ENCODE results near the gene GABRB1.

Gene GABRB1

DNA sequence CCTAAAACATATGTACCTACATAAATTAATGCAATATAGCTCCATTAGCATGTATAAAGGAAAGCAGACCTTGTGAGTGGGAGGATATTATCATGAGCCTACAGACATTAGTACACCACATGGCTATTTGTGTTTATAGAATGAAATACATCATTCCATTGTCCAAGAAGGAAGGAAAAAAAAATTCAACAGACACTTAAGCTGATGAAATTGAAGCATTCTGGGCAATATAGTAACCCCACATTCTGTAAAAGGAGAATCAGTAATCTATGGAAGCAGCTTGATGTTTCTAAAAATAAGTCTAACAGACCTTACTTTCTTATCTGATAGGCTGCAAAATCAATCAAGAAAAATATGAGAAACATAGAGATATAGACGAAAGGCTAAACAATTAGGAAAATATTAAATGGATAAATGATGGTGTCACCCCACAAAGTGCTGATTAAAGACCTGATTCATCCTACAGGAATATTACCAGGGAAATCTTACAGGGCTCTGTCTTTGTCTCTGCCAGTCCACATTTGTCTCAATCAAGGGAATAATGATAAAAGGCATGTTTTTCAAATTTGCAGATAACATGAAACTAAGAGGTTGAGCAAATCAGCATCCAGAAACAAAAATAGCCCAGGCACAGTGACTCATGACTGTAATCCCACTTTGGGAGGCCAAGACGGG lies 355.3 kb downstream of the GABRB1 start:
- DNase-seq (ENCODE audit: low spot score): no peak

DNA sequence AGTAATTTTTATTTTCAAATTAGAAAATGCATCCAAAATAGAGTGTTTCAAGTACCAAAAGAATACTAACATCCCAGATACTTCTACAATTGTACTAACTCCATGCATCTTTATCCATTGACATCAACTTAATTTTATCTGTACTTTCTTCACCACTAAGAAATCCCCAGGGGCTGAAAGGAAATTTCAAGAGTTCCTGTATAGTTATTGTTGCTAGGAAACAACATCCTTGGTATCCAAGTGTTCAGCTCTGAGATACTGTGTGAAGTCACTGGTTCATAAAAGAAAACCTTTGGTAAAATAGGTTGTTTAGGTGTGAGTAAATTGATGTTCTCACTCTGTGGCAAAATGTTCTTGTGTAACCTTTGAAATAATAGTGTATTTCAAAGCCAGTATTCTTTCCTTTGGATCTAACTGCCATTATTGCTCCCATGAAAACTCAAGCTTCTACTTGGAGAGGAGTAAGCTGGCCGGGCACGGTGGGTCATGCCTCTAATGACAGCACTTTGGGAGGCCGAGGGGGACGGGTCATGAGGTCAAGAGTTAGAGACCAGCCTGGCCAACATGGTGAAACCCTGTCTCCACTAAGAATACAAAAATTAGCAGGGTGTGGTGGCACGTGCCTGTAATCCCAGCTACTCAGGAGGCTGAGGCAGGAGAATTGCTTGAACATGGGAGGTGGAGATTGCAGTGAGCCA lies 359.2 kb downstream of the GABRB1 start:
- DNase-seq (ENCODE audit: low spot score): no peak

DNA sequence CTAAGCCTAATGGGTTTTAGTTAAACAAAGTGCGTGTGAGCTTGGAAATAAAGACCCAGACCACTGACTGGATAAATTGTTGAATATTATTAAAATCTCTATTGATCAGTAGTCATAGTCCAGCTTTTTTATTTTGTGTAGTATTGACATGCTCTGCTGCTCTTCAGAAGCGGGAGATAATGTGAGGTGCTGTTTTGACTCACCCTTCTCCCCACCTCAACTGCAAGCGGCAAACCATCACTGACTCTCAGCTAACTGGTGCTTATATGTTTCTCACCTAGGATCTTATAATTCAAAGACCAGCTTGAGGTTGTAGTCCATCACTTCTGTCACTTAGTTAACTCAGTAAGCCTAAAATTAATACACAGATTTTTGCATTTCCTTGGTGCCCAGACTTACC lies 359.9 kb downstream of the GABRB1 start:
- DNase-seq (ENCODE audit: low spot score): no peak

DNA sequence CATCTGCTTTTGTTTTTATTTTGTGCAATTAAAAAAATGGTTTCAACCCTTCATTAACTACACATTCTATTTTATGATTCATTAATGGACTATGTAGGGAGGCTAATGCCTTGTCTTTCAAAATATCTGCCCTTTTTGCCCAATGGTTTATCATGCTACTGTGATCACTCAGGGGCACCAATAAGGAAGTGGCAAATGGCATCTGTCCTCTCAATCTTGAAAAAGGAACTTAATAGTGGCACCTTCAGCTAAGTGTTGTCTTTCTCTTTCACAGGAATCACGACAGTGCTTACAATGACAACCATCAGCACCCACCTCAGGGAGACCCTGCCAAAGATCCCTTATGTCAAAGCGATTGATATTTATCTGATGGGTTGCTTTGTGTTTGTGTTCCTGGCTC lies 375.0 kb downstream of the GABRB1 start:
- DNase-seq (ENCODE audit: low spot score): no peak

DNA sequence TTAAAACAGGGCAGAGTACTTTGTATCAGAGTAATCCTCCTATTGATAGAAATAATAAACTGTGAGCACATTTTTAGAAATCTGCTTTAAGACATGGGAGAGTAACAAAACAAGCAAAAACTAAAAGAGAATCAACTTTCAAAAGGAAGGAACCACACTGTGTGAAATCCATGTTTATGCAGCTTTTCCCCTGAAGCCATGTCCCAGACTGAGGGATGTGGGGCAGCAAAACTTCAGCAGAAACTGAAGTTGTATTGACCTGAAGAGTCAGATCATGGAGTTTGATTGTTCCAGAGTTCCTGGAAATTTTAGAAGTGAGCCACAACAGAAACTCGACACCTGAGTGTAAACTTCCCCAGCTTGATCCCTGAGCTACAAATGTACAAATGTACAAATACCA lies 378.9 kb downstream of the GABRB1 start:
- DNase-seq (ENCODE audit: low spot score): no peak

DNA sequence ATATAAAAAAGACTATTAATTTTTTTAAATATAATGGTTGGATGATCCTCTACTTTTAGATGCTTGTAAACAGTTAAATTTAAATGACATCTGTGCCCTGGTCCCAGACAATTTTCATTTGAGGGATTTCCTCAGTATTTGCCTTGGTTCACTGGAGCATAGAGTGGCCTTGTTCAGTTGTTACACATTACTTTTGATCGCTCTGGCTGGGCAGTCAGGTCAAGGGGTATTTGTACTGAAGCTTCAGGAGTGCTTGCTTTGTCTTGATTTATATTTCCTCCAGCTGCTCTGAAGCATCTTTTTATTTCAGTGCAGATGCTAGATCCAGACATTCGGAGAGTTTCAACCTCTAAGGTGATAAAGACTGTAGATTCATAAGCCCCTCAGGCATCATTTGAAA lies 382.2 kb downstream of the GABRB1 start:
- no peak for DNase-seq (ENCODE audit: low spot score)

DNA sequence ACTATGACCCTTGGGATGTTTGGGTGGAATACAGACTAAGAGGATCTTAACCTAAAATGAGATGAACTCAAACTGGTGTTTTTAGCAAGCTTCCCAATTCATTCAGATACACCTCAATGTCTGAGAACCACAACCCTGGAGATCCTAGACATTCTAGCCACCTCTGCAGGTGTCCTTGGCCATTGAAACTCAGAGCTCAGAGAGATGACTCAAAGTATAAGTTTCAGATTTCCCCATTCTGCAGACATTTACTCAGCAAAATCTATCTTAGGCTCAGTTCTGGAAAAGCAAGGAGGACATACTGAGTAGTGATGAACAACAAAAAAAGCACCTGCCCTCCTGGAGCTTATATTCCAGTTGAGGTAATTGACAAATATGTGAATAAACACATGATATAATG lies 384.4 kb downstream of the GABRB1 start:
- DNase-seq (ENCODE audit: low spot score): no peak

DNA sequence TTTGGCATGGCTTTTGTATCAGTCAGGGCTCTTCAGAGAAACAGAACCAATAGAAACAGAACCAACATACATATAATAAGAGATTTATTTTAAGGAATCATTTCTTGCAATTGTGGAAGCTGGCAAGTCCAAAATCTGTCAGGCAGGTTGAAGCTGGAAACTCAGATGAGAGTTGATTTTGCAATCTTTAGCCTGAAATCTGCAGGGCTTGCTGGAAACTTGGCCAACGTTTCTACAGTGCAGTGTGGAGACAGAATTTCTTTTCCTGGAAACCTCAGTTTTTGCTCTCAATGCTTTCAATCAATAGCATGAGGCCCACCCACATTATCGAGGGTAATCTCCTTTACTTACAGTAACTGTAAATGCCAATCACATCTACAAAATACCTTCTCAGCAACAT lies 386.8 kb downstream of the GABRB1 start:
- DNase-seq (ENCODE audit: low spot score): no peak

DNA sequence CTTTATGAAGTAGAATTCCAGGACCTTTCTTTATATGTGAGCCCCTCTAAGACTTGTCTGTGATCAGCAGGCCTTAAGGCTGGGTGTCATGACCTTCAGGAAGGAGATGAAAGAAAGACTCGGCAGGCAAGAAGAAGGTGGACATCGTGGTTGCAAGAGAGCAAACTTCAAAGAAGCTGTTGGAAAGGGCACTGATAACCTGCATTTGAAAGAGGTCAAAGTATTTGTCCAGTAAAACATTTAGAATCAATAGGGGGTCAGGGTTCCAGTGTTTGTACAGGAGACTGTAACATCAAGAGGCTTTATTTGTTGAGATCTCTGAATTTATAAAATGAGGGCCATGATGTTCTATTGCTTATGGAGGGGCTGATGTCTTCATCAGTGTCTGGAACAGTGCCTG lies 387.9 kb downstream of the GABRB1 start:
- DNase-seq (ENCODE audit: low spot score): no peak

DNA sequence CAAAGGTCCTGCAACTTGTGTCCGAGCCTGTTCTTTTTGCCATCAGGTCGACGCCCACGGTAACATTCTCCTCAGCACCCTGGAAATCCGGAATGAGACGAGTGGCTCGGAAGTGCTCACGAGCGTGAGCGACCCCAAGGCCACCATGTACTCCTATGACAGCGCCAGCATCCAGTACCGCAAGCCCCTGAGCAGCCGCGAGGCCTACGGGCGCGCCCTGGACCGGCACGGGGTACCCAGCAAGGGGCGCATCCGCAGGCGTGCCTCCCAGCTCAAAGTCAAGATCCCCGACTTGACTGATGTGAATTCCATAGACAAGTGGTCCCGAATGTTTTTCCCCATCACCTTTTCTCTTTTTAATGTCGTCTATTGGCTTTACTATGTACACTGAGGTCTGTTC lies 394.3 kb downstream of the GABRB1 start:
- DNase-seq (ENCODE audit: low spot score): no peak

DNA sequence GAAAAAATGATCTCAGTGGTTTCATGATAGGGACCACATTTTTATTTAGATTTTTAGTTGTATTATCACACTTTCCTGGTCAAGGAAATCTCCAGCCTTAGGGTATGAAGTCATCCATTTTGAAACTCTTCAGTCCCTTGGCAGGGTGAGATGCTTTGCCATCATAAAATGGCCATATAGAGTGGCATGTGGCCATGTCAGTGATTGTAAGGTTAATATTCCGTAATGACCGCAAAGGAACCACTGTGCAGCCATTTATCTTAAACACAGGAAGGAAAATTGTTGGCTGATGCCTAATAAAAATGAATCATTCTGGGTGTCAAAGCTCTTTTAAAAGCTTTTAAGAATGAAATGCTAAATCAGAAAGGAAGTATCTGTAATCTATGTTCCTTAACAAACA lies 396.6 kb downstream of the GABRB1 start:
- DNase-seq (ENCODE audit: low spot score): no peak

DNA sequence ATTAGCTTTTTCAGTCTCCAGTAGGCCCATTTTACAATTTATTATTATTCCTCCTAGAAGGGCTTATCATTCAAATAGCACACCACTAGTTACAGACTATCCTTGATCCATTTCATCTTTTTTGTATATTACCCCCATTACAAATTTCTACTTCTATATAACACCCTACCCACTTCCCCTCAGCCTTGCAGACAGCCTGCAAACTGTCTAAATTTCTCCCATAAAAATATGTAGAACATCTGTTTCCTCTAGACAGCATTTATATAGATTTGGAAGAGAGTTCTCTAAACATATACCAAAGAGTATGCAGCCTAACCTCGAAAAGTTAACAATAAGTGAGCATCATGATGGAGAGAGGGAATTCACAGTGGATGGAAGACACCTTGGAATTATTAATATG lies 401.4 kb downstream of the GABRB1 start:
- DNase-seq (ENCODE audit: low spot score): no peak

DNA sequence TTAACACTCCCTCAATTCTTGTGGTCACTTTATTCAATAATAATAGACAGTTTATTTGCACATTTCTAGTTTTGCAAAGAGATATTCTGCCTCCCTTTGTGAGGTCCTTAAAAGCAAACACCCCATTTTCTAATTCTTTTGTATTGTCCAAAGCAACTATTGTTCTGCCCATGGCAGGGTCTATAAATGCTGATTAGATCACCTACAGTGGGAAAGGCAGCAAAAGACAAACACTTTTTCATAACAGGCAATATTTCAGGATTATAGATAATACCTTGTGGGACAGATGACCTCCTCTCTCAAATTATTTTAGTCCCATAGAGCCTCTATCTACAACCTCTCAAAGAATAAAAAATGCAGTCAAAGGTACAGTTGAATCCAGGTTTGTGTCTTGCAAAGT lies 403.6 kb downstream of the GABRB1 start:
- no peak for DNase-seq (ENCODE audit: low spot score)

DNA sequence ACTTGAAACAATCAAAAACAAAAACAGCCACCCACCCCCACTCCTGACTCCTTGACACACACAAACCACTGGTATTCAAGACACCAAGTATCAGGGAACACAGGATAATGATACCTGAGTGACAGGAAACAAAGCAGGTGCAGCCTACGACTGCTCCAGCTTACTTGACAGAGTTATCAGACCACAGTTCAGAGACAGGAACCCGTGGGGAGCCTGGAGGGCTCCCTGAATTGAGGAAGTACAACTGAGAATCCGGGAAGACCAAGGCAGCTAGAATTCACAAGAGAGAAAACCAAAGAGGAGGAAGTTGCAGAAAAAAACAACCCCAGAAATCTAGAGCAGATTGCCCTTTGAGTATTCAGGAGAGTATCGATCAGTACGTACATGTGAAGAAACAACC lies 411.6 kb downstream of the GABRB1 start:
- no peak for DNase-seq (ENCODE audit: low spot score)

DNA sequence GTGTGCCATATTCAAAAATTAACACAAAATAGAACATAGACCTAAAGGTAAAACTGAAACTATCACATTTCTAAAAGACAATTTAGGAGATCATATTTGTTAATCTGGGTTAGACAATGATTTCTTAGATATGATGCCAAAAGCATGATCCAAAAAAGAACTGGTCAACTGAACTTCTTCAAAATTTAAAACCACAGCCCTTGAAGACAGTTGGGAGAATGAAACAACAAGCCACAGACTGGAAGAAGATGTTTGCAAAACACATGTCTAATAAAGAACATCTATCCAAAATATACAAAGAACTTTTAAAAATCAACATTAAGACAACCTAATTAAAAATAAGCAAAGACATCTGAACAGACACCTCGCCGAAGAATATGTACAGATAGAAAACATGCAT lies 412.7 kb downstream of the GABRB1 start:
- no peak for DNase-seq (ENCODE audit: low spot score)

DNA sequence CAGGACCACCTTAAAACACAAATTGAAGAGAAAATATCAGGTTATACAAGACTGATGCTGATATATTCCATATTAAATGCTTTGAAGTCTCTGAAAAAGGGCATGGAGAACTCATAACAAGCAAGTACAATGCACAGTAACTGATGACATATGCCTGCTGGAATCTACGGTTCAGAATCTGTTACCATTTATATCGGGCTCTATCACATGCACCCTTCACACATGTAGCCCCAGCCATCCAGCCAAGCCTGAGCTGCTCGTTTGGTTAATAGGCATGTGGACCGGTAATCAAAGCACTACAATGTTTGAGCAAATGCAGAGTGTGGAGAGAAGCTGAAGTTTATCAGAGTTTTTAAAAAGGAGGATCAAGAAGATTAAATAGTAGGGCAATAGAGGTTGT lies 420.3 kb downstream of the GABRB1 start:
- no peak for DNase-seq (ENCODE audit: low spot score)

DNA sequence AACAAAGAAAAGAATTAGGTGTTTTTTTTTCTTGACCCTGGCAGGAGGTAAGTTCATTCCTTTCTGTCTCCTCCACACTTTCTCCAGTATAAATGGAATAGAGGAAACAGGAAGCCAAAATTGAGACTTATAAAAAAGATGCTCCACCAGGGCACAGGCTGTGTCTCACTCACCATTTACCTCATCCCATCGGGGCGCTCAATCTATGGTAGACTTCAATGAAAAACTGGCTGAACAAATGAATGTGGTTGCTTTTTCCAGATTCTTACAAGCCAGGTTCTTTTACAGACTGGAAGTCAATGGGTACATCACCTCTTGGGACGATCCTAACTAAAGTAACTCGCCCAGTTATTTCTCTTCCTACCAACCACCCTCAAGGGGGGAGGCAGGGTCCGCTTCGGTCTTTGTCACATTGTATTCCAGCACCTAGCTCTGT lies 431.4 kb downstream of the GABRB1 start:
- peak; percentile 3 for DNase-seq (ENCODE audit: low spot score)

DNA sequence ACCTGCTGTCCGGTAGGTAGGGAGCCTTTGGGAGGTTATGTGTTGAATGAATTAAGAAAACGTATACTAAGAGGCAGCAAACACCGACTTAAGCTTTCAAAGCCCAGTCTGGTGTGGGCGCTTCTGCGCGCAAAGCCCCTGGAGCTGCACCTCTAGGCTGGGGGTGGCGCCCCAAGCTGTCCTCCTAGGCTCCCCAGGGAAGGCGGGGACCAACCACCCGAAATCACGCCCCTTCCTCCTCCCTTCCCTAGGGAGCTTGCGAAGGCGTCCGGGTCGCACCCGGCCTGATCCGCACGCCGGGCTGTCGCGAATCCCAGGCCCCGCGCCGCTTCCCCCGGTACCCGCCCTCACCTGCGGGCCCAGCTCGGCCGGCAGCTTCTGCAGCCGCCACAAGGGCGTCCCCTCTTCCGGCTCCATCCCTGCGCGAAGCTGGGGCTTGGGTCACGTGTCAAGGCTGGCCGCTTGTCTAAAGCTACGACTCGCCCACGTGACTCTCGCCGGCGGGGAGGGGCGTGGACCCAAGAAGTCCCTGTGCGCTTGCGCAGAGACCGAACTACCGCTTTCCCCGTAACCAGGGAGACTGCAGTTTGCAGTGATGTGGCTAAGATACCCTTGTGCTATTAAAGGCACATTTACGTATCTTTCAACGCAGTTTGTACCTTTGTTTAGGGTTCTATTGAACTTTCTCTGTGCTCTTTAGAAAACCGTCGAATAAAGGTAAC lies 432.0 kb downstream of the GABRB1 start, which contains the start of gene COMMD8:
Gene COMMD8 (minus strand): TSS at position 468 of the 722 bp plus-strand sequence. CDS start 51 bp downstream, at position 417.
- peak; percentile 83 for DNase-seq (ENCODE audit: low spot score)

DNA sequence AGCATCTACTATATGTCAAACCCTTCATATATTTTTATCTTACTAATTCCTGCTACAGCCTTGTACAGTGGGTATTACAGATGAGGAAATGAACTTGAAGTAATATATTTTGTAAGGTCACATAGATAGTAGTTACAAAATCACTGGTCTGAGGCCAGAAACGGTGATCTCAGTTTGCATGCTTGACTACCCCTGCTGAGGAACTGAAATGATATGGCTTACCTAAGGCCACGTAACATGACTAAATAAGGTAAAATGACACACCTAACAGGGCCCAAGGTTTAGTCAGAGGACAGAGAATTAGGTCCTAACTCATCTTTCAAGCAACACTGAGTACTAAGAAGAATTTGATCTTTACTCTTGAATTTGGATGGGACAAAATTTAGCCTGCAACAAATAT lies 433.6 kb downstream of the GABRB1 start:
- DNase-seq (ENCODE audit: low spot score): no peak

DNA sequence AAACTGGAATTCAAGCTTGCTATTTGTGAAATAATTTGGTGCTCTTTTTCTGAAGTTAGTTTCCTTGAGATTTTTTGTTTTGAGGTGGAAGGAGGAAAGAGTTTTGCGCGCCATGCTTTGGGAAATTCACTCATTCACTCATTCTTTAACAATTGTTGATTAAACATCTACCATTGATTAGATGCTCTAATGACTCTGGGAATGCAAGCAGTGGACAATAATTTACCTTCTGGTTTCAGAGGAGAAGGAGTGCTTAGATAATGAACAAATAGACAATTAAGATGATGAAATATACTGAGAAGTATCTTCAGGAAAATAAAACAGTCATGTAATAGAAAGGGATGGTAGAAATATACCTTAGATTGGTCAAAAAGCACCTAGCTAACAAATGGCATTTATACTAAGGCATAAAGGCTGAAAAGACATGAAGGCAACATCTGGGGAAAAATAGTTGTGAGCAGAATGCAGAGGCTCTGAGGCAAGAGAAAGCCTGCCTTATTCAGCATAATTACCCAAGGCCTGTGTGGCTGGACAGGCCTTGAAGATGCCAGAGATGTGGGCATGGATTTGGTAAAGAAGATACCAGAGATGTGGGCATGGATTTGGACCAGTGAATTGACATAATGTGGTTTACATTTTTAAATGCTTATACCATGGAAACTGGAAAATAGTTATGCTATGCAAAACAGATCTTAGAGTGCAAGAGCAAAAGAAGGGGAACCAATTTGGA lies 434.9 kb downstream of the GABRB1 start:
- DNase-seq (ENCODE audit: low spot score): no peak

DNA sequence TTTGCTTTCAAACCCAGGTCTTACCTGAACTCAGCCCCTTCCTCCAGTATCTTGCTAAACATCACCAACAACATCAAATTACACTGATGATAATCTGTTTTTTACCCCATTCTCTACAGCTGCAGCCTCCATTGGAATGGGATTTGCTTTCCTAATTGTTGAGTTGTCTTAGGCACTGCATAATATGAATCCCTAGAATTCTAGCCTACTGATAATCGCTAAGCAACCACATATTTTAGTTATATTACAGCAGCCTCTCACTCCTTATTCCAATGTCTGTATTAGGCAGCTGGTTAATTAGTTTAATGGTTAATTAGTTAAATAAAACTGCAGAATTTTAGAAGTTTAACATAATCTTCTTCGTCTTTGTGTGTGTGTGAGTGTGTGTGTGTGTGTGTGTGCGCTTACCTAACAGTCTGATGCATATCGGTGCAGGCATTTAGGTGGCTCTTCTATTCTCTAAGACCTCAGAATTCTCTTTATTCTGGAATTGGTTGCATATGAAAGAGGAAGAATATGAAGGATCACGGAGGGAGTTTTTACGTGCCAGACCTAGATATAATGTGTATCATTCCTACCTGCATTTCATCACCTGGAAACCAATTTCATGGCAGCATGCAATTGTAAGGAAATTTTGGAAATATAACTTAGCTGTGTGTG lies 437.5 kb downstream of the GABRB1 start:
- DNase-seq (ENCODE audit: low spot score): no peak

DNA sequence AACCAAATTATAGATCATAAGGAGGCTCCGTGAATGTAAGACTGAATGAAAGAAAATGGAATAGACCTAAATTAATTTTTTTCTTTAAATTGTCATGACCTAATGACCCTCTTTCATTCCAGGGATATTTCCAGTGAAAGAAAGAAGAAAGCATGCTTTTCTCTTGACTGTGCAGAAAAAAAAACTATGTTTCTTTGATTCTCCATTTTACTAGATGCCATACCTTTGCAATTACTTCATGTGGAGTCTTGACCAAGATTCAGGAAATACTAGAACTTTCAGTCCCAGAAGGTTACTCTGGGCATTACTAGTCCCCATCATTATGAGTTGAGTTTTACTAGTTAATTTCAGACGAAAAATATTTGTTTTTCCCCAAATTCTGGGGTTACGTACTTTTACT lies 438.6 kb downstream of the GABRB1 start:
- DNase-seq (ENCODE audit: low spot score): peak; percentile 19
